ENCODE results near the gene COL5A1. TPM values are rescaled to one million over a fixed set of nuclear protein-coding genes. Genes with fewer than 3 reads are reported as not detected.

COL5A1 gene
- total and polyA plus RNA-seq, 2 experiments from 2014 or later: 2.5 to 13.1 TPM

DNA sequence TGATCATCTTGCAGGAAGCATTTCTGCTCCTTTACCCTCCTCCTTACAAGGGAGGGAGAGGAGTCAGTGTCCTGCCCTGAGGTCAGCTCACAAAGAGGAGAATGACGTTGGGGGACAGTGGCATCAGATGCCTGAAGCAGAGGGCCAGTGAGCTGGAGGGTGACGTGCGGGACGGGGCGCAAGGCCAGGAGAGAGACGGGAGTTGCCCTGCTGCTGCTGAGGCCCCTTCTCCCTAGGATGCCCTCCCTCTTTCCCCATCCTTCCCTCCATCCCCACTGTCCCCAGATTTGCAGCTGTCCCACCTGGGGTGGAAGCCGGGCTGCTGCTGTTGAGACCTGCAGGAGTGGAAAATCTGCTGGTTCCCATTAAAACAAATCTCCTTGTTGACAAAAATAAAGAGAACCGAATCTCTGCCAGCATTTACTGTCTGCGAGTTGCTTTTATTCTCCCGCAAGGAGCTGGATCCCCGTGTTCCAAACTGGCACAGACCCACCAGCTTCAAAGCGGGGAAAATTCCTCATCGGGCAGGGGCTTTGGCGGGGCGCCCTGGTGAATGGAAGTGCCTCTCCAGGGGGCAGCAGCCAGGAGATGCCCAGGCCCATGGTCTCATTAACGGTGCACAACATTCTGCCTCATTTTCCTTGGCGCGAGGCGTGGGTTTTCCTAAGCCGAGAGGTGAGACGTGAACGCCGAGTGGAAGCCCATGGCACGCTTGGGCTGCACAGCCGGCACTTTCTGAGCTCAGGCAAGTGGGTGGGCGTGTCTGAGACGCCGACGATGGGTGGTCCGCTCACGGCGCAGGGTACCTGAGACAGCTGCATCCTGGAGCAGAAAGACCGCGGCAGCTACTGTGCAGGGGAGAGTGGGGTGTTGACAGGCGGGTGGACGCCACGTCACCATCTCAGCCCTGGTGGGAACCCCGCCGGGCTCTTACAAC is 13.9 kb upstream of the COL5A1 start (continued):
- TF ChIP-seq, protein P1, sequence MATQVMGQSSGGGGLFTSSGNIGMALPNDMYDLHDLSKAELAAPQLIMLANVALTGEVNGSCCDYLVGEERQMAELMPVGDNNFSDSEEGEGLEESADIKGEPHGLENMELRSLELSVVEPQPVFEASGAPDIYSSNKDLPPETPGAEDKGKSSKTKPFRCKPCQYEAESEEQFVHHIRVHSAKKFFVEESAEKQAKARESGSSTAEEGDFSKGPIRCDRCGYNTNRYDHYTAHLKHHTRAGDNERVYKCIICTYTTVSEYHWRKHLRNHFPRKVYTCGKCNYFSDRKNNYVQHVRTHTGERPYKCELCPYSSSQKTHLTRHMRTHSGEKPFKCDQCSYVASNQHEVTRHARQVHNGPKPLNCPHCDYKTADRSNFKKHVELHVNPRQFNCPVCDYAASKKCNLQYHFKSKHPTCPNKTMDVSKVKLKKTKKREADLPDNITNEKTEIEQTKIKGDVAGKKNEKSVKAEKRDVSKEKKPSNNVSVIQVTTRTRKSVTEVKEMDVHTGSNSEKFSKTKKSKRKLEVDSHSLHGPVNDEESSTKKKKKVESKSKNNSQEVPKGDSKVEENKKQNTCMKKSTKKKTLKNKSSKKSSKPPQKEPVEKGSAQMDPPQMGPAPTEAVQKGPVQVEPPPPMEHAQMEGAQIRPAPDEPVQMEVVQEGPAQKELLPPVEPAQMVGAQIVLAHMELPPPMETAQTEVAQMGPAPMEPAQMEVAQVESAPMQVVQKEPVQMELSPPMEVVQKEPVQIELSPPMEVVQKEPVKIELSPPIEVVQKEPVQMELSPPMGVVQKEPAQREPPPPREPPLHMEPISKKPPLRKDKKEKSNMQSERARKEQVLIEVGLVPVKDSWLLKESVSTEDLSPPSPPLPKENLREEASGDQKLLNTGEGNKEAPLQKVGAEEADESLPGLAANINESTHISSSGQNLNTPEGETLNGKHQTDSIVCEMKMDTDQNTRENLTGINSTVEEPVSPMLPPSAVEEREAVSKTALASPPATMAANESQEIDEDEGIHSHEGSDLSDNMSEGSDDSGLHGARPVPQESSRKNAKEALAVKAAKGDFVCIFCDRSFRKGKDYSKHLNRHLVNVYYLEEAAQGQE (IDR thresholded peaks at IDR 0.05; ENCODE audit: unreplicated experiment): no peak
- TF ChIP-seq POLR2AphosphoS5 (IDR thresholded peaks at IDR 0.05; ENCODE audit: low read depth) (no peak), ZNF331 (CRISPR knock-in tag; IDR thresholded peaks at IDR 0.05; ENCODE audit: low read depth) (no peak)
- TF ChIP-seq, protein P2, sequence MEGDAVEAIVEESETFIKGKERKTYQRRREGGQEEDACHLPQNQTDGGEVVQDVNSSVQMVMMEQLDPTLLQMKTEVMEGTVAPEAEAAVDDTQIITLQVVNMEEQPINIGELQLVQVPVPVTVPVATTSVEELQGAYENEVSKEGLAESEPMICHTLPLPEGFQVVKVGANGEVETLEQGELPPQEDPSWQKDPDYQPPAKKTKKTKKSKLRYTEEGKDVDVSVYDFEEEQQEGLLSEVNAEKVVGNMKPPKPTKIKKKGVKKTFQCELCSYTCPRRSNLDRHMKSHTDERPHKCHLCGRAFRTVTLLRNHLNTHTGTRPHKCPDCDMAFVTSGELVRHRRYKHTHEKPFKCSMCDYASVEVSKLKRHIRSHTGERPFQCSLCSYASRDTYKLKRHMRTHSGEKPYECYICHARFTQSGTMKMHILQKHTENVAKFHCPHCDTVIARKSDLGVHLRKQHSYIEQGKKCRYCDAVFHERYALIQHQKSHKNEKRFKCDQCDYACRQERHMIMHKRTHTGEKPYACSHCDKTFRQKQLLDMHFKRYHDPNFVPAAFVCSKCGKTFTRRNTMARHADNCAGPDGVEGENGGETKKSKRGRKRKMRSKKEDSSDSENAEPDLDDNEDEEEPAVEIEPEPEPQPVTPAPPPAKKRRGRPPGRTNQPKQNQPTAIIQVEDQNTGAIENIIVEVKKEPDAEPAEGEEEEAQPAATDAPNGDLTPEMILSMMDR (conservative IDR thresholded peaks at IDR 0.05; ENCODE audit: low read depth in 2 of 2): no peak
- TF ChIP-seq, protein P3, sequence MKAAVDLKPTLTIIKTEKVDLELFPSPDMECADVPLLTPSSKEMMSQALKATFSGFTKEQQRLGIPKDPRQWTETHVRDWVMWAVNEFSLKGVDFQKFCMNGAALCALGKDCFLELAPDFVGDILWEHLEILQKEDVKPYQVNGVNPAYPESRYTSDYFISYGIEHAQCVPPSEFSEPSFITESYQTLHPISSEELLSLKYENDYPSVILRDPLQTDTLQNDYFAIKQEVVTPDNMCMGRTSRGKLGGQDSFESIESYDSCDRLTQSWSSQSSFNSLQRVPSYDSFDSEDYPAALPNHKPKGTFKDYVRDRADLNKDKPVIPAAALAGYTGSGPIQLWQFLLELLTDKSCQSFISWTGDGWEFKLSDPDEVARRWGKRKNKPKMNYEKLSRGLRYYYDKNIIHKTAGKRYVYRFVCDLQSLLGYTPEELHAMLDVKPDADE (IDR thresholded peaks at IDR 0.05): no peak

DNA sequence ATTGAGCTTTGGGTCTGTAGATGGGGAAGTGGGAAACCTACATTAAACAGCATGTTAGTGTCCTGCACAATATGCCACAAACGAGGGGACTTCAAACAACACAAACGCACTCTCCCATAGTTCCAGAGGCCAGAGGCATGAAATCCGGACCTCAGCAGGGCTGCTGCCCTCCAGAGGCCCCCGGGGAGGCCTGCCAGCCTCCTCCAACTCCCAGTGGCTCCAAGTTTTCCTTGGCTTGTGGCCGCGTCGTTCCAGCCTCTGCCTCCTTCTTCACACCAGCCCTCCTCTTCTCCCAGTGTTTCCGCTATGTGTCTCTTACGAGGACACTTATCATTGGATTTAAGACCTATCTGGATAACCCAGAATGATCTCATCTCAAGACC is 13.3 kb upstream of the COL5A1 start:
- no peaks in the 10 kb centered on the region; the same call in 2 of the 3 replicates for H3K36me3 Mint-ChIP-seq (ENCODE audit: low read depth)
- TF ChIP-seq, protein P1 (IDR thresholded peaks at IDR 0.05; ENCODE audit: unreplicated experiment): no peak
- no peak for TF ChIP-seq EZH2 (IDR thresholded peaks at IDR 0.05; ENCODE audit: low read depth, unreplicated experiment)
- TF ChIP-seq EZH2phosphoT487 (IDR thresholded peaks at IDR 0.05; ENCODE audit: unreplicated experiment): no peak
- TF ChIP-seq POLR2AphosphoS5 (IDR thresholded peaks at IDR 0.05; ENCODE audit: low read depth): no peak
- no peak for TF ChIP-seq NANOG (IDR thresholded peaks at IDR 0.05; ENCODE audit: borderline replicate concordance)
- no peak for TF ChIP-seq ZNF331 (CRISPR knock-in tag; IDR thresholded peaks at IDR 0.05; ENCODE audit: low read depth)
- no peak for TF ChIP-seq ZNF114 (CRISPR knock-in tag; IDR thresholded peaks at IDR 0.05)

More for the DNA sequence above, 13.3 kb upstream of the COL5A1 start:
- Histone ChIP-seq H4K20me1 (replicated peaks; ENCODE audit: insufficient read depth) (no peaks in the 10 kb centered on the region), H3K4me3 (no peak overlapping the region), H3K9me2 (ENCODE audit: insufficient read depth) (no peaks in the 10 kb centered on the region), H3K27ac (ENCODE audit: low read depth) (no peak overlapping the region), H3K27me3 (ENCODE audit: insufficient read depth) (no peaks in the 10 kb centered on the region), H3K36me3 (ENCODE audit: insufficient read depth) (no peaks in the 10 kb centered on the region), H3K4me1 (ENCODE audit: insufficient read depth) (no peaks in the 10 kb centered on the region), H3K79me2 (replicated peaks; ENCODE audit: insufficient read depth) (no peaks in the 10 kb centered on the region), H2AFZ (no peak overlapping the region), H3K4me2 (no peak overlapping the region), H3F3A (replicated peaks; ENCODE audit: low read depth) (no peaks in the 10 kb centered on the region)
- H3K4me1 Mint-ChIP-seq: peaks cover 34% of the 10 kb centered on the region
- no peak for DNase-seq (ENCODE audit: low spot score)
- H3K9me3 Mint-ChIP-seq: no peaks in the 10 kb centered on the region
- peaks cover 8% of the 10 kb centered on the region for H3K27me3 Mint-ChIP-seq (ENCODE audit: insufficient read depth, low read depth, poor library complexity)
- H3K27ac Mint-ChIP-seq: no peak overlapping the region
- ATAC-seq: no peak
- no peak overlapping the region for H3K4me3 Mint-ChIP-seq

All from GM23338 (cell line).